Neutrophil (primary cell): ENCODE measurements around the gene BPIFB3.

ENCODE experiments used
- H3K27ac ChIP-seq: fragments of 200-600 bp; sonication (generic); 2 replicates; pipeline ENCODE4 v1.5.1; 2016; ENCODE audit warnings: mild to moderate bottlenecking, moderate library complexity
- H3K27me3 ChIP-seq: fragments of 200-600 bp; sonication (generic); 2 replicates; pipeline ENCODE4 v1.6.0; 2016; ENCODE audit warnings: mild to moderate bottlenecking
- H3K36me3 ChIP-seq: fragments of 200-600 bp; sonication (generic); 2 replicates; pipeline ENCODE4 v1.5.1; 2017
- H3K4me1 ChIP-seq, 2 experiments: fragments of 200-600 bp in 1 of 2; sonication (generic) in 1 of 2; 1 replicate in 1 of 2; 2 replicates in 1 of 2; pipeline versions ENCODE4 v1.5.1 to v1.6.1; 2013 to 2016; ENCODE audit warnings: low read depth in 1 of 2, low read length in 1 of 2, mild to moderate bottlenecking in 1 of 2, moderate library complexity in 1 of 2; ENCODE audit not compliant: control insufficient read depth in 1 of 2, insufficient read depth in 1 of 2
- H3K4me3 ChIP-seq, 2 experiments: fragments of 200-600 bp in 1 of 2; sonication (generic) in 1 of 2; 1 replicate in 1 of 2; 2 replicates in 1 of 2; pipeline ENCODE4 v1.5.1; 2013 to 2016; ENCODE audit warnings: low read depth in 1 of 2, low read length in 1 of 2, mild to moderate bottlenecking in 1 of 2, moderate library complexity in 1 of 2
- H3K9me3 ChIP-seq: fragments of 200-600 bp; sonication (generic); 2 replicates; pipeline ENCODE4 v1.5.1; 2016
- CTCF ChIP-seq: fragments of 200-600 bp; sonication (generic); IDR thresholded peaks from 2 replicates; pipeline ENCODE4 v1.5.1; 2016; ENCODE audit warnings: antibody characterized with exemption

BPIFB3 gene

DNA sequence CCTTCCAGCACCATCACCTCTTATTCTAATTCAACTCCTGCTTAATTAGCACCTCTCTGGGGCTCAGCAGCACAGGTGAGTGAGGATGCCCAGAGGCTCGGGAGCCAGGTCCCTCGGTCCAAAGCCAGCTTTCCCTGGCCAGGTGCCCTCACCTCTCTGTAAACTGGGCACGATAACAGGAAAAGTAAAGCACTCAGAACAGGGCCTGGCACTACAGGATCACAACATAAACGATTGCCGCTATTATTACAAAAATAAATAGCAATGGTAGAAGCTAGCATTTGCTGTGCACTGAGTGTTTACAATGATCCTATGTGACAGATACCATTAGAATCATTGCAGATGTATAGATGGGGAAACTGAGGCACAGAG lies 43.6 kb upstream of the BPIFB3 start:
- H3K36me3 ChIP-seq = no peaks in the 10 kb centered on the region
- no peaks in the 10 kb centered on the region for H3K27me3 ChIP-seq
- no peaks in the 10 kb centered on the region for H3K4me1 ChIP-seq

DNA sequence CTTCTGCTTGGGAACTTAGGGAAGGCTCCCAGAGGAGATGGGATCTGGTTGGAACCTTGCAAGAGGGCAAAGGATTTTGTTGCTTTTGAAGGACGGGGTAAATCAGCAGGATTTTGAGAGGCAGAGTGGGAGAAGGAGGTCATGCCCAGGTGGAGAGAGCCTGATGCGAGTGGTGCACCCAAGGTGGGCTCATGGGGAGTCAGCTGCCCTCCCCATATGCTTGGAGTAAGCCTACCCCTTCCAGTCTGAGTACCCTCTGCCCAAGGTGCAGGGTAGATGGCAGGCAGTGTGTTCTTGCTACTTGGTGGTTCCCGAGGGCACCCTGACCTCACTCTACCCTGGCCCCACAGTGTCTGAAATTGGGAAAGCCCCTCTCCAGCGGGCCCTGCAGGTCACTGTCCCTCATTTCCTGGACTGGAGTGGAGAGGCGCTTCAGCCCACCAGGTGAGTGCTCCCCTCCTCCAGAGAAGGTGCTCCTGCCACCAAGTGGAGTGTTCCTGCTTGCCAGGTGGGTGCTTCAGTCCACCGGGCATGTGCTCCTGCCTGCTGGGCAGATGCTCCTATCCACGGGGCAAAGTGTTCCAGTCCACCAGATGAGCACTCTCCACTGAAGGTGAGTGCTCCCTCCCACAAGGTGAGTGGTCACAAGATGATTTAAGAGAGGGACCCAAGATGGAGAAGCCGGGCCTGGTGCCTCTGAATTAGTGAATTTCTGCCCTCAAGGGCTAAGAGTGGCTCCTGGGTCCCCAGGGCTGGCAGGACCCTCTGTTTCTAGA lies 42.8 kb upstream of the BPIFB3 start:
- Histone ChIP-seq H3K9me3 (no peaks in the 10 kb centered on the region), H3K27me3 (no peaks in the 10 kb centered on the region), H3K27ac (no peak overlapping the region), H3K36me3 (no peaks in the 10 kb centered on the region), H3K4me1 (no peaks in the 10 kb centered on the region), H3K4me3 (no peak overlapping the region)
- no peak for TF ChIP-seq CTCF

More for the DNA sequence above, 43.6 kb upstream of the BPIFB3 start:
- no peak for TF ChIP-seq CTCF
- H3K27ac ChIP-seq = no peak overlapping the region
- H3K4me3 ChIP-seq = no peak overlapping the region
- H3K9me3 ChIP-seq = no peaks in the 10 kb centered on the region

- Histone ChIP-seq H3K4me1 (no peaks in the 10 kb centered on the region), H3K4me3 (no peak overlapping the region), H3K27ac (no peak overlapping the region), H3K9me3 (no peaks in the 10 kb centered on the region), H3K27me3 (no peaks in the 10 kb centered on the region), H3K36me3 (no peaks in the 10 kb centered on the region)
- no peak for TF ChIP-seq CTCF
These were observed 41.1 kb upstream of the BPIFB3 start for GRCh38 chr20:33012327-33013189.

- H3K4me3 ChIP-seq = no peak overlapping the region
- no peaks in the 10 kb centered on the region for H3K4me1 ChIP-seq
- H3K27me3 ChIP-seq = no peaks in the 10 kb centered on the region
- no peak for TF ChIP-seq CTCF
- H3K36me3 ChIP-seq = no peaks in the 10 kb centered on the region
- H3K9me3 ChIP-seq = no peaks in the 10 kb centered on the region
- H3K27ac ChIP-seq = no peak overlapping the region
These were observed 39.9 kb upstream of the BPIFB3 start for GRCh38 chr20:33013701-33014326.

- H3K9me3 ChIP-seq = no peaks in the 10 kb centered on the region
These were observed 39.2 kb upstream of the BPIFB3 start for GRCh38 chr20:33014336-33015113.

More at GRCh38 chr20:33014336-33015113, 39.2 kb upstream of the BPIFB3 start:
- H3K36me3 ChIP-seq = no peaks in the 10 kb centered on the region
- H3K27me3 ChIP-seq = no peaks in the 10 kb centered on the region
- H3K27ac ChIP-seq = no peak overlapping the region
- no peak for TF ChIP-seq CTCF
- H3K4me1 ChIP-seq = no peaks in the 10 kb centered on the region
- H3K4me3 ChIP-seq = no peak overlapping the region
